ENCODE results near the gene ISG20.

- TF ChIP-seq POLR2A (IDR thresholded peaks at IDR 0.05): no peak
- no peak for TF ChIP-seq CTCF (IDR thresholded peaks at IDR 0.05)
- no peak for TF ChIP-seq POLR2AphosphoS5 (IDR thresholded peaks at IDR 0.05)
- TF ChIP-seq EP300 (IDR thresholded peaks at IDR 0.05): no peak
These were observed 48.1 kb upstream of the ISG20 start for GRCh38 chr15:88590759-88591158.
